ENCODE data around the gene SYT12. TPM values are rescaled to one million over a fixed set of nuclear protein-coding genes. Genes with fewer than 3 reads are reported as not detected.

The SYT12 gene
- total RNA-seq, 1 experiment from 2014 or later = 4.8 TPM

- H4K20me1 ChIP-seq (ENCODE audit: low read length) = no peaks in the 10 kb centered on the region
- no peaks in the 10 kb centered on the region for H3K36me3 ChIP-seq (ENCODE audit: low read depth, low read length)
- H3K9ac ChIP-seq (ENCODE audit: low read length) = no peak overlapping the region
- H3K79me2 ChIP-seq (ENCODE audit: low read length) = no peaks in the 10 kb centered on the region
- peaks cover 14% of the 10 kb centered on the region for H3K4me1 ChIP-seq (ENCODE audit: insufficient read depth, low read length)
- DNase-seq (no peak), ATAC-seq (no peak)
- no TSS peak for BruUV-seq (replicated peaks)
- no peak overlapping the region for H3K4me3 ChIP-seq (ENCODE audit: low read length)
- H3K27ac ChIP-seq (ENCODE audit: low read length) = no peak overlapping the region
- no peaks in the 10 kb centered on the region for H3F3A ChIP-seq (ENCODE audit: low read length, unreplicated experiment)
- ChIA-PET POLR2A (ENCODE audit: unreplicated experiment) (no interaction called here), CTCF (no interaction called here)
- H3K9me2 ChIP-seq (replicated peaks; ENCODE audit: low read length) = no peaks in the 10 kb centered on the region
- intact Hi-C loops (cut with micrococcal nuclease) = no loop called here
- H3K9me3 ChIP-seq (ENCODE audit: low read length) = no peaks in the 10 kb centered on the region; the same call in 1 of the 2 replicates
- TF ChIP-seq EZH2 (IDR thresholded peaks at IDR 0.05; ENCODE audit: low read length, unreplicated experiment) = no peak
- H3K4me2 ChIP-seq (ENCODE audit: low read length) = no peak overlapping the region
- H2AFZ ChIP-seq (ENCODE audit: low read length) = no peak overlapping the region
- no peaks in the 10 kb centered on the region for H3K27me3 ChIP-seq (ENCODE audit: low read length)
Measured at GRCh38 chr11:66976925-66977324, 46.0 kb upstream of the SYT12 start.

GRCh38 chr11:66978229-66978628, 44.7 kb upstream of the SYT12 start:
- Histone ChIP-seq H3K4me1 (ENCODE audit: insufficient read depth, low read length) (peaks cover 17% of the 10 kb centered on the region), H3K27ac (ENCODE audit: low read length) (no peak overlapping the region), H2AFZ (ENCODE audit: low read length) (no peak overlapping the region), H3K4me3 (ENCODE audit: low read length) (no peak overlapping the region), H3F3A (ENCODE audit: low read length, unreplicated experiment) (no peaks in the 10 kb centered on the region), H3K79me2 (ENCODE audit: low read length) (no peaks in the 10 kb centered on the region), H4K20me1 (ENCODE audit: low read length) (no peaks in the 10 kb centered on the region), H3K9ac (ENCODE audit: low read length) (no peak overlapping the region), H3K9me3 (ENCODE audit: low read length) (no peaks in the 10 kb centered on the region; the same call in 1 of the 2 replicates), H3K27me3 (ENCODE audit: low read length) (no peaks in the 10 kb centered on the region), H3K9me2 (replicated peaks; ENCODE audit: low read length) (no peaks in the 10 kb centered on the region), H3K4me2 (ENCODE audit: low read length) (no peak overlapping the region), H3K36me3 (ENCODE audit: low read depth, low read length) (no peaks in the 10 kb centered on the region)
- no peak for DNase-seq
- TF ChIP-seq CTCF (conservative IDR thresholded peaks at IDR 0.05; ENCODE audit: low read depth, low read length) (no peak), EZH2 (IDR thresholded peaks at IDR 0.05; ENCODE audit: low read length, unreplicated experiment) (no peak), EZH2phosphoT487 (IDR thresholded peaks at IDR 0.05; ENCODE audit: borderline replicate concordance, low read length) (no peak)
- ChIA-PET CTCF (no interaction called here), POLR2A (ENCODE audit: unreplicated experiment) (no interaction called here)
- intact Hi-C loops (cut with micrococcal nuclease) = no loop called here
- BruUV-seq (replicated peaks) = no TSS peak
- no peak for ATAC-seq

- no peak overlapping the region for H3K4me3 ChIP-seq (ENCODE audit: low read length)
- H3F3A ChIP-seq (ENCODE audit: low read length, unreplicated experiment) = no peaks in the 10 kb centered on the region
- H3K9ac ChIP-seq (ENCODE audit: low read length) = no peak overlapping the region
- H2AFZ ChIP-seq (ENCODE audit: low read length) = no peak overlapping the region
- intact Hi-C loops (cut with micrococcal nuclease) = no loop called here
- no peak overlapping the region for H3K4me2 ChIP-seq (ENCODE audit: low read length)
- no peak for ATAC-seq
- H4K20me1 ChIP-seq (ENCODE audit: low read length) = no peaks in the 10 kb centered on the region
- CTCF ChIA-PET = no interaction called here
- H3K27ac ChIP-seq (ENCODE audit: low read length) = no peak overlapping the region
- no peaks in the 10 kb centered on the region for H3K79me2 ChIP-seq (ENCODE audit: low read length)
- POLR2A ChIA-PET (ENCODE audit: unreplicated experiment) = no interaction called here
- H3K4me1 ChIP-seq (ENCODE audit: insufficient read depth, low read length) = peaks cover 21% of the 10 kb centered on the region
- no peaks in the 10 kb centered on the region for H3K27me3 ChIP-seq (ENCODE audit: low read length)
- H3K9me3 ChIP-seq (ENCODE audit: low read length) = no peaks in the 10 kb centered on the region; the same call in 1 of the 2 replicates
- no peak for DNase-seq
- H3K9me2 ChIP-seq (replicated peaks; ENCODE audit: low read length) = no peaks in the 10 kb centered on the region
- BruUV-seq (replicated peaks) = no TSS peak
- TF ChIP-seq CTCF (conservative IDR thresholded peaks at IDR 0.05; ENCODE audit: low read depth, low read length) = no peak
- TF ChIP-seq EZH2phosphoT487 (IDR thresholded peaks at IDR 0.05; ENCODE audit: borderline replicate concordance, low read length) = no peak
- TF ChIP-seq EZH2 (IDR thresholded peaks at IDR 0.05; ENCODE audit: low read length, unreplicated experiment) = no peak
- no peaks in the 10 kb centered on the region for H3K36me3 ChIP-seq (ENCODE audit: low read depth, low read length)
Measured at GRCh38 chr11:66978717-66979116, 44.2 kb upstream of the SYT12 start.

Measured in PC-3 (cell line).